Neural progenitor cell (in vitro differentiated cells): ENCODE results near the gene ADAM8. TPM values are rescaled to one million over a fixed set of nuclear protein-coding genes. Genes with fewer than 3 reads are reported as not detected.
A peak's percentile ranks its signal among the peaks of the same experiment; 100 is the strongest.

Experiments used
- DNase-seq: peaks from one replicate; pipeline ENCODE4 v3.0.0-alpha.2; 2016; ENCODE audit warnings: low spot score
- H2AFZ ChIP-seq: fragments of 200-600 bp; sonication (generic); replicated peaks from 2 replicates; pipeline ENCODE4 v1.6.1; 2016; ENCODE audit warnings: antibody characterized with exemption
- H3F3A ChIP-seq: fragments of 200-600 bp; sonication (generic); 2 replicates; pipeline ENCODE4 v1.6.1; 2016; ENCODE audit warnings: antibody characterized with exemption, low read depth
- H3K27ac ChIP-seq: fragments of 200-600 bp; sonication (generic); 2 replicates; pipeline ENCODE4 v1.5.1; 2016; ENCODE audit warnings: mild to moderate bottlenecking
- H3K27me3 ChIP-seq: fragments of 200-600 bp; sonication (generic); 2 replicates; pipeline ENCODE4 v1.6.1; 2016; ENCODE audit warnings: mild to moderate bottlenecking, moderate library complexity
- H3K36me3 ChIP-seq: fragments of 200-600 bp; sonication (generic); 2 replicates; pipeline ENCODE4 v1.5.1; 2016
- H3K4me1 ChIP-seq: fragments of 200-600 bp; sonication (generic); 2 replicates; pipeline ENCODE4 v1.6.1; 2016; ENCODE audit warnings: mixed run types
- H3K4me2 ChIP-seq: fragments of 200-600 bp; sonication (generic); 2 replicates; pipeline ENCODE4 v1.6.1; 2016
- H3K4me3 ChIP-seq: fragments of 200-600 bp; sonication (generic); 2 replicates; pipeline ENCODE4 v1.5.1; 2016
- H3K79me2 ChIP-seq: fragments of 200-600 bp; sonication (generic); 2 replicates; pipeline ENCODE4 v1.6.1; 2016; ENCODE audit warnings: low read depth
- H3K9ac ChIP-seq: fragments of 200-600 bp; sonication (generic); 2 replicates; pipeline ENCODE4 v1.6.1; 2016
- H3K9me3 ChIP-seq: fragments of 200-600 bp; sonication (generic); 2 replicates; pipeline ENCODE4 v1.5.1; 2016; ENCODE audit warnings: low read depth
- H4K20me1 ChIP-seq: fragments of 200-600 bp; sonication (generic); 2 replicates; pipeline ENCODE4 v1.6.1; 2016; ENCODE audit warnings: low read depth
- H3K27ac Mint-ChIP-seq: 3 replicates; pipeline ENCODE4 v1.8.0; 2021; ENCODE audit warnings: mixed read lengths
- H3K27me3 Mint-ChIP-seq: 2 replicates; pipeline ENCODE4 v1.8.0; 2022; ENCODE audit warnings: low read depth, mild to moderate bottlenecking, inconsistent platforms, moderate library complexity, mixed read lengths; ENCODE audit not compliant: insufficient read depth
- H3K36me3 Mint-ChIP-seq: 3 replicates; pipeline ENCODE4 v1.8.0; 2021; ENCODE audit warnings: mixed read lengths
- H3K4me1 Mint-ChIP-seq: 3 replicates; pipeline ENCODE4 v1.8.0; 2021; ENCODE audit warnings: mixed read lengths
- H3K4me3 Mint-ChIP-seq: 3 replicates; pipeline ENCODE4 v1.8.0; 2021; ENCODE audit warnings: mild to moderate bottlenecking, moderate library complexity, mixed read lengths
- H3K9me3 Mint-ChIP-seq: 3 replicates; pipeline ENCODE4 v1.8.0; 2020; ENCODE audit warnings: mixed read lengths
- EZH2 ChIP-seq: fragments of 200-600 bp; sonication (generic); IDR thresholded peaks from 2 replicates; pipeline ENCODE4 v1.6.1; 2017; ENCODE audit warnings: antibody characterized with exemption, mild to moderate bottlenecking, moderate library complexity
- EZH2phosphoT487 ChIP-seq: fragments of 200-600 bp; sonication (generic); IDR thresholded peaks from 2 replicates; pipeline ENCODE4 v1.6.1; 2017; ENCODE audit warnings: antibody characterized with exemption
- total RNA-seq: library from RNA; depleted of rRNA; stranded (reverse); fragments of >200 nt; gene quantifications from 2 replicates; pipeline ENCODE4 v1.2.3, GENCODE V29; 2015; ENCODE audit warnings: low replicate concordance
- TF ChIP-seq, protein P1 (sequence below): fragments of 200-600 bp; sonication (generic); IDR thresholded peaks from 2 replicates; pipeline ENCODE4 v1.5.1; 2017; ENCODE audit warnings: antibody characterized with exemption, mild to moderate bottlenecking

The ADAM8 gene
- total RNA-seq, 1 donor from 2014 or later: 3.3 TPM

DNA sequence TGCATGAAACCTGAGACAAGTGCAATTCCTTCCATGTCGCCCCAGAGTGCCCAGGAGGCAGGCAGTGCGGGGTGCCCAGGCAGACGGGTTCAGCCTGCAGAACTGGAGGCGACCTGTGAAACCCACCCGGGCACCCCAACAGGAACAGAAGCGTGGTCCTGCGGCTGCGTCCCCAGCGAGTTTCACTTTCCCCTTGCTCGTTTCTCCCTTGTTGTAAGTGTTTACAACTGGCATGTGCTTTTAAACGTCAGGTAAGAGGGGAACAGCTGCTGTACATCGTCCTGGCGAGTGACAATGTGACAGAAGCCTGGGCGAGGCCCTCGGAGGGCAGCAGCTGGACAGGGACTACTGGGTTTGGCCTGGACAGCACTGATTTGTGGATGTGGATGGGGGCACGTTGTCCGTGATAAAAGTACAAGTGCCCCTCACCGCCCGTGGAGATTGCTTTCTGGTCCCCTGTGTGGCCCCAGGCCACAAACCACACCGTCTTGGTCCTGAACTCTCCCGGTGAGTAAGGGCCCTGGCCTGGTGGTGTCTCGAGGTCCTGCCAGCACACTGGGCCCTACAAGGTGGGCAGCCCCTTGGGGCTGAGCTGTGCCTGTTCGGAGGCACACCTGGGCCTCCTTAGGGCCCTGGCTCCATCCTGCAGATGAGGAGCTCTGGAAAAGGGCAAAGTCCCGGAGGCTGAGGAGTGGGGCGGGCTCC, 35.0 kb downstream of the ADAM8 start:
- TF ChIP-seq, protein P1, sequence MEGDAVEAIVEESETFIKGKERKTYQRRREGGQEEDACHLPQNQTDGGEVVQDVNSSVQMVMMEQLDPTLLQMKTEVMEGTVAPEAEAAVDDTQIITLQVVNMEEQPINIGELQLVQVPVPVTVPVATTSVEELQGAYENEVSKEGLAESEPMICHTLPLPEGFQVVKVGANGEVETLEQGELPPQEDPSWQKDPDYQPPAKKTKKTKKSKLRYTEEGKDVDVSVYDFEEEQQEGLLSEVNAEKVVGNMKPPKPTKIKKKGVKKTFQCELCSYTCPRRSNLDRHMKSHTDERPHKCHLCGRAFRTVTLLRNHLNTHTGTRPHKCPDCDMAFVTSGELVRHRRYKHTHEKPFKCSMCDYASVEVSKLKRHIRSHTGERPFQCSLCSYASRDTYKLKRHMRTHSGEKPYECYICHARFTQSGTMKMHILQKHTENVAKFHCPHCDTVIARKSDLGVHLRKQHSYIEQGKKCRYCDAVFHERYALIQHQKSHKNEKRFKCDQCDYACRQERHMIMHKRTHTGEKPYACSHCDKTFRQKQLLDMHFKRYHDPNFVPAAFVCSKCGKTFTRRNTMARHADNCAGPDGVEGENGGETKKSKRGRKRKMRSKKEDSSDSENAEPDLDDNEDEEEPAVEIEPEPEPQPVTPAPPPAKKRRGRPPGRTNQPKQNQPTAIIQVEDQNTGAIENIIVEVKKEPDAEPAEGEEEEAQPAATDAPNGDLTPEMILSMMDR: no peak
- TF ChIP-seq EZH2phosphoT487: no peak
- TF ChIP-seq EZH2: no peak

DNA sequence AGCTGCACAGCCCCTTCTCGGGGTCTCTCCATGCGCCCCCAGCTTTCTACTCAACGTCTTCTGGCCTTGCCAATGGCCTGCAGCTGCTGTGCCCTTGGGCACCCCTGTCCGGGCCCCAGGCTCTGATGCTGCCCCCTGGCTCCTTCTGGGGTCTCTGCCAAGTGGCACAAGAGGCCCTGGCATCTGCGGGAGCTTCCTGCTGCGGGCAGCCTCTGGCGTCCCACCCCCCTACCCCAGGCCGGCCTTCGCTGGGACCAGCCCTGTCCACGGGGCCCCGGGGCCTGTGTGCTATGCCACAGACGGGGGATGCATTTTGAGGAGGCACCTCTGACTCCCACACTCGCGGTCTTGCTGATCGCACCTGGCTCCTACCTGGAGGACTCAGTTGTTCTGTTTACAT, 36.7 kb downstream of the ADAM8 start:
- Mint-ChIP-seq H3K9me3 (peaks cover 3% of the 10 kb centered on the region), H3K4me1 (peaks cover 12% of the 10 kb centered on the region), H3K4me3 (no peak overlapping the region), H3K27ac (no peak overlapping the region), H3K36me3 (no peaks in the 10 kb centered on the region), H3K27me3 (peaks cover 41% of the 10 kb centered on the region)
- H4K20me1 ChIP-seq: peaks cover 9% of the 10 kb centered on the region
- peaks cover 34% of the 10 kb centered on the region for H3K4me1 ChIP-seq
- peaks cover 23% of the 10 kb centered on the region for H3F3A ChIP-seq
- no peak overlapping the region for H3K9ac ChIP-seq
- H3K9me3 ChIP-seq: no peaks in the 10 kb centered on the region
- DNase-seq: no peak
- no peaks in the 10 kb centered on the region for H3K36me3 ChIP-seq
- H3K79me2 ChIP-seq: no peaks in the 10 kb centered on the region
- no peak overlapping the region for H3K27ac ChIP-seq
- no peak overlapping the region for H2AFZ ChIP-seq
- H3K4me2 ChIP-seq: no peak overlapping the region
- TF ChIP-seq, protein P1: no peak
- no peak for TF ChIP-seq EZH2phosphoT487
- TF ChIP-seq EZH2: no peak
- no peak overlapping the region for H3K4me3 ChIP-seq
- peaks cover 63% of the 10 kb centered on the region for H3K27me3 ChIP-seq

More for the DNA sequence above, 35.0 kb downstream of the ADAM8 start:
- Histone ChIP-seq H3K79me2 (no peaks in the 10 kb centered on the region), H3K4me3 (no peak overlapping the region), H3K9ac (no peak overlapping the region), H3K4me2 (no peak overlapping the region), H3K4me1 (peaks cover 36% of the 10 kb centered on the region), H3F3A (peaks cover 20% of the 10 kb centered on the region), H4K20me1 (peaks cover under 1% of the 10 kb centered on the region), H3K27ac (no peak overlapping the region), H3K36me3 (no peaks in the 10 kb centered on the region), H3K9me3 (no peaks in the 10 kb centered on the region), H2AFZ (no peak overlapping the region), H3K27me3 (peaks cover 47% of the 10 kb centered on the region)
- peaks cover 3% of the 10 kb centered on the region for H3K9me3 Mint-ChIP-seq
- no peaks in the 10 kb centered on the region for H3K36me3 Mint-ChIP-seq
- peaks cover 36% of the 10 kb centered on the region for H3K27me3 Mint-ChIP-seq
- no peak for DNase-seq
- H3K4me3 Mint-ChIP-seq: no peak overlapping the region
- H3K4me1 Mint-ChIP-seq: peaks cover 15% of the 10 kb centered on the region
- H3K27ac Mint-ChIP-seq: no peak overlapping the region

DNA sequence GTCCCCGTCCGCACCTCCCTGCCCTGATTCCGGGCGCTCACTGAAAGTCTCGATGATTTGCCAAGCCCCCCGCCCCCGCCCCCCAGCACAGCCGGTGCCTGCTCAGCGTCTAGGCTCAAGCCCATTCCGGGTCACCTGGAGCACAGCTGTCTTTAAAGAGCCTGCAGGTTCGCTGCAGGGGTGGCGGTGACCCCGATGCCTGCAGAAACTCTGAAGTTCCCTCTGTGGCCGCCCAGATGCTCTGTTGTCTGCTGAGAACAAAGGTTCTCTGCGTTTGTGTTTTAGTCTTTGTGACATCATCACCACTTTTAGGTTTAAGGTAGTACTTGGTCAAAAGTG, 38.2 kb downstream of the ADAM8 start:
- Histone ChIP-seq H4K20me1 (peaks cover 9% of the 10 kb centered on the region), H3K4me3 (peak overlapping the region; percentile 47), H3K4me1 (peaks cover 30% of the 10 kb centered on the region), H3K27me3 (peaks cover 79% of the 10 kb centered on the region), H2AFZ (no peak overlapping the region), H3K4me2 (peak overlapping the region; percentile 80), H3K9ac (no peak overlapping the region), H3K36me3 (no peaks in the 10 kb centered on the region), H3K27ac (no peak overlapping the region), H3K9me3 (no peaks in the 10 kb centered on the region), H3F3A (peaks cover 23% of the 10 kb centered on the region), H3K79me2 (no peaks in the 10 kb centered on the region)
- Mint-ChIP-seq H3K27me3 (peaks cover 53% of the 10 kb centered on the region), H3K4me3 (peak overlapping the region; percentile 53), H3K36me3 (no peaks in the 10 kb centered on the region), H3K9me3 (peaks cover 3% of the 10 kb centered on the region), H3K27ac (no peak overlapping the region), H3K4me1 (peaks cover 14% of the 10 kb centered on the region)
- peak; percentile 50 for DNase-seq
- TF ChIP-seq, protein P1: no peak
- no peak for TF ChIP-seq EZH2
- no peak for TF ChIP-seq EZH2phosphoT487
